Lung (tissue), 16 donors: ENCODE measurements around the gene PRKRA. TPM values are rescaled to one million over a fixed set of nuclear protein-coding genes. Genes with fewer than 3 reads are reported as not detected.

ENCODE experiments used
- ATAC-seq: fragments of 200-7000 bp; cut with Tn5 transposase; one replicate; pipeline ENCODE4 v1.9.1; 2020; ENCODE audit warnings: moderate number of reproducible peaks; ENCODE audit not compliant: insufficient read depth, low FRiP score
- DNase-seq, 3 donors: peaks; one replicate each; pipeline ENCODE4 v3.0.0-alpha.2; 2013 to 2017
- H3K27ac ChIP-seq, 2 donors: one replicate each; pipeline ENCODE4 v1.5.1; 2013; ENCODE audit warnings: mild to moderate bottlenecking in 2 of 2, moderate library complexity in 2 of 2, control low read depth in 1 of 2, inconsistent platforms in 1 of 2, low read depth in 1 of 2, low read length in 1 of 2
- H3K27me3 ChIP-seq, 3 donors: one replicate each; pipeline ENCODE4 v1.5.1; 2013; ENCODE audit warnings: low read length in 2 of 3; ENCODE audit not compliant: control insufficient read depth in 3 of 3, insufficient read depth in 3 of 3
- H3K36me3 ChIP-seq, 4 donors: one replicate each; pipeline ENCODE4 v1.5.1; 2013; ENCODE audit warnings: low read length in 4 of 4, mild to moderate bottlenecking in 1 of 4, moderate library complexity in 1 of 4; ENCODE audit not compliant: control insufficient read depth in 4 of 4, insufficient read depth in 4 of 4
- H3K4me1 ChIP-seq, 5 donors: one replicate each; pipeline ENCODE4 v1.5.1; 2013; ENCODE audit warnings: low read length in 5 of 5, mild to moderate bottlenecking in 2 of 5, moderate library complexity in 1 of 5; ENCODE audit not compliant: control insufficient read depth in 5 of 5, insufficient read depth in 5 of 5
- H3K4me3 ChIP-seq: one replicate; pipeline ENCODE4 v1.5.1; 2013; ENCODE audit warnings: mild to moderate bottlenecking, control low read depth, moderate library complexity
- H3K9ac ChIP-seq, 2 donors: one replicate each; pipeline ENCODE4 v1.5.1; 2013; ENCODE audit warnings: low read length in 2 of 2, control low read depth in 1 of 2; ENCODE audit not compliant: insufficient read depth in 1 of 2
- H3K9me3 ChIP-seq, 4 donors: one replicate each; pipeline ENCODE4 v1.5.1; 2013; ENCODE audit warnings: low read length in 3 of 4, mild to moderate bottlenecking in 1 of 4, moderate library complexity in 1 of 4; ENCODE audit not compliant: control insufficient read depth in 4 of 4, insufficient read depth in 3 of 4
- WGBS, 2 donors: extraction: QIAGEN DNeasy Blood & Tissue Kit; methylation state at CpG; one replicate each; pipeline ENCODE4 v1.1.7; 2013; 5-methylcytosine and 5-hydroxymethylcytosine counted together
- long read RNA-seq, 5 donors: transcript quantifications; one replicate each; lab custom pipeline, GENCODE V29; 2026
- polyA plus RNA-seq, 2 donors: library from polyadenylated mRNA; stranded (reverse); fragments of 200-250 nt; gene quantifications; one replicate each; pipeline ENCODE4 v1.2.1, GENCODE V29; 2013
- total RNA-seq, 2 donors: library from RNA; depleted of rRNA in 1 of 2; stranded (reverse); fragments of >200 nt in 1 of 2; gene quantifications; one replicate each; pipeline ENCODE4 v1.2.1, GENCODE V29; 2014 to 2021
- TF ChIP-seq, protein P1 (sequence below): IDR thresholded peaks from 2 replicates; pipeline ENCODE4 v1.5.1; 2012; ENCODE audit warnings: mild to moderate bottlenecking; ENCODE audit errors: control extremely low read depth, extremely low read depth
- donor health status: control.
- donor health status: control.
- donor health status: Bipolar disorder and iron deficiency.
- donor health status: healthy.
- donor health status: DM: yes; HTN: yes; CAD: no.

PRKRA gene
- 10 to 100 TPM; 41.0 to 68.5 TPM for total RNA-seq
- 10 to 100 TPM; 26.8 to 46.3 TPM for polyA plus RNA-seq
- long read RNA-seq, donor 1, transcript PRKRA-201 (8 exons, 1,826 nt): major isoform, 30 of 68 reads
- long read RNA-seq, donor 1, partial matches to known transcripts: 31 of 68 reads
- long read RNA-seq, donor 1, other reads (novel, unspliced or antisense): 0 of 68 reads
- long read RNA-seq, donor 2, transcript PRKRA-201 (8 exons, 1,826 nt): major isoform, 6 of 11 reads
- long read RNA-seq, donor 2, partial matches to known transcripts: 0 of 11 reads
- long read RNA-seq, donor 2, other reads (novel, unspliced or antisense): 0 of 11 reads
- long read RNA-seq, donor 3, transcript PRKRA-201 (8 exons, 1,826 nt): major isoform, 10 of 14 reads
- long read RNA-seq, donor 3, partial matches to known transcripts: 0 of 14 reads
- long read RNA-seq, donor 3, other reads (novel, unspliced or antisense): 0 of 14 reads
- long read RNA-seq, donor 4, transcript PRKRA-201 (8 exons, 1,826 nt): major isoform, 8 of 20 reads
- long read RNA-seq, donor 4, partial matches to known transcripts: 7 of 20 reads
- long read RNA-seq, donor 4, other reads (novel, unspliced or antisense): 0 of 20 reads
- long read RNA-seq, donor 5, transcript PRKRA-201 (8 exons, 1,826 nt): major isoform, 21 of 187 reads
- long read RNA-seq, donor 5, partial matches to known transcripts: 158 of 187 reads
- long read RNA-seq, donor 5, other reads (novel, unspliced or antisense): 0 of 187 reads

DNA sequence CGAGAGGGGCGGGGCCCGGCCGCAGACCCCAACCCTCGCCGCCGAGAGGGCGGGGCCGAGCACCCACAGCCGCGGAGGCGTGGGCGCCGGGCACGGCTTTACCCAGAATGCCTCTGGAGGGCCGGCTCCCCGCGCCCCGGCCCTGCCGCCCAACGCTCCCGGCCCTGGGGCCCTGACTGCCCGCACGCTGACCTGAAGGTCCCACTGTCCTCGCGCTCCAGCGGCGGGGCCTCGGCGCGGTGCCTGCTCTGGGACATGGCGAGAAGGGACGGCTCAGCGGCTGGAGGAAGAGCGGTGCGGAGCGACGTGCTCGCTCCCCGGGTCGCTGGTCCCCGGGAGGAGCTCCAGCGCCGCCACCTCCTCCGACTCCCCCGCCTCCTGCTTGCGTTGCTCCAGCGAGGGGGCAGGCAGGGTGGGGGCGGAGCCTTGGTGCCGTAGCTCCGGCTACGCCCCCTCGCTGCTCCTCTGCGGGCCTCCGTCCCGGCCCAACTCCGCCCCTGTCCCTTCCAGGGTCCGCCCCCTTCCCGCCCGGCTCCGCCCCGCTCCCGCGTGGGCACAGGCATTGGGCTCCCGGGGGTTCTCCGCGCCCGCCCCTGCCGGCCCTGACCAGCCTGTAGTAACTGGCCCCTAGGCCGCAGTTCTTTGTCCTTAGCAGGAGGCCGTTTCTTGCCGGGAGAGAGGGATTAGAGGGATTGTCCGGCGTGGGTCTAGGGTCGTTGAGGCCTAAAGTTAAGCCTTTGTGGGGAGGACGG is at the start of gene PRKRA, which contains the start of gene PJVK:
TSS of gene PRKRA (minus strand) at position 402 of the 752 bp plus-strand sequence. CDS start at position 257, 145 bp downstream.
TSS of gene PJVK (plus strand) at position 605 of the 752 bp plus-strand sequence. CDS start 2,032 bp downstream, outside the sequence.
- Histone ChIP-seq H3K9me3 (no peaks in the 10 kb centered on the region), H3K27ac (peak within 1 kb of the TSS; percentile 97 to 98), H3K4me1 (peaks cover 4 to 32% (median 13%) of the 10 kb centered on the region in 5 donors), H3K27me3 (no peaks in the 10 kb centered on the region), H3K9ac (peak within 1 kb of the TSS; percentile 97 to 99), H3K36me3 (peaks cover 0 to 15% (median 7%) of the 10 kb centered on the region in 4 donors), H3K4me3 (peak within 1 kb of the TSS; percentile 72)
- TF ChIP-seq, protein P1, sequence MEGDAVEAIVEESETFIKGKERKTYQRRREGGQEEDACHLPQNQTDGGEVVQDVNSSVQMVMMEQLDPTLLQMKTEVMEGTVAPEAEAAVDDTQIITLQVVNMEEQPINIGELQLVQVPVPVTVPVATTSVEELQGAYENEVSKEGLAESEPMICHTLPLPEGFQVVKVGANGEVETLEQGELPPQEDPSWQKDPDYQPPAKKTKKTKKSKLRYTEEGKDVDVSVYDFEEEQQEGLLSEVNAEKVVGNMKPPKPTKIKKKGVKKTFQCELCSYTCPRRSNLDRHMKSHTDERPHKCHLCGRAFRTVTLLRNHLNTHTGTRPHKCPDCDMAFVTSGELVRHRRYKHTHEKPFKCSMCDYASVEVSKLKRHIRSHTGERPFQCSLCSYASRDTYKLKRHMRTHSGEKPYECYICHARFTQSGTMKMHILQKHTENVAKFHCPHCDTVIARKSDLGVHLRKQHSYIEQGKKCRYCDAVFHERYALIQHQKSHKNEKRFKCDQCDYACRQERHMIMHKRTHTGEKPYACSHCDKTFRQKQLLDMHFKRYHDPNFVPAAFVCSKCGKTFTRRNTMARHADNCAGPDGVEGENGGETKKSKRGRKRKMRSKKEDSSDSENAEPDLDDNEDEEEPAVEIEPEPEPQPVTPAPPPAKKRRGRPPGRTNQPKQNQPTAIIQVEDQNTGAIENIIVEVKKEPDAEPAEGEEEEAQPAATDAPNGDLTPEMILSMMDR: no peak
- ATAC-seq (peak; percentile 97), DNase-seq (peak; percentile 99)
- WGBS, 2 donors: 0 to 1% methylated on average over 61 to 76 of the region's 76 CpGs

DNA sequence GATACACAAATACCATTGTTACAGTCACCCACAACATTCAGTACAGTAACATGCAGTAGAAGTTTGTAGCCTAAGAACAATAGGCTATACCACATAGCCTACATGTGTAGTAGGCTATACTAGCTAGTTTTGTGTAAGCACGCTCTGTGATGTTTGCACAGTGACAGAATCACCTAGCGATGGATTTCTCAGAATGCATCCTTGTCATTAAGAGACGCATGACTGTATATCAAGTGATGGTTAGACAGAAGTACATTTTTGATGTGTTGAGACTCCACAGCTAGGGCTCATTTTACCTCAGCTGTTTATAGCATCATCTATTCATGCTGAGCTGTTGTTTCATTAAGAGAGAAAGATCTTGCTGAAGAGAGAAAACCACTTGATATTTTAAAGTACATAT is 48.7 kb upstream of the PRKRA start:
- Histone ChIP-seq H3K36me3 (peaks cover 11 to 47% (median 38%) of the 10 kb centered on the region in 4 donors), H3K4me1 (peaks cover 0 to 2% (median 0%) of the 10 kb centered on the region in 5 donors)

DNA sequence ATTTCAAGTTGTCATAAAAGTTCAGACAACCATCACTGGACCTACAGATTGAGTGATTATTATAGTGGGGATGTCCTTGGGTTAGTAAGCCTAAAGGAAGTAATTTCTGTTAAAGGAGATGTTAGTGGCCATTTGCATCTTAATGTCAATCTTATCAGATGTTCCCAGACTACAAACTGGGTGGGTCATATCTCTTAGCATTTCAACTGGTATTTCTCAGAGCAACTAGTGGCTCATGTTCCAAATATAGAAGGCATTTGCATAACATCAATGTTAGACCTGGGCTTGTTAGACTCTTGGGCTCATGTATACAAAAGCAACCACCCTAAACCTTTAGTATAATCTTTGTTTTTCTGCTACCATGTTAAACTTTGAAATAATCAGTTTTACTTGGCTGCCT is 47.2 kb upstream of the PRKRA start:
- DNase-seq (no peak), ATAC-seq (no peak)
- no peak overlapping the region for H3K9ac ChIP-seq
- TF ChIP-seq, protein P1: no peak
- peaks cover 19 to 52% (median 46%) of the 10 kb centered on the region in 4 donors for H3K36me3 ChIP-seq
- H3K4me1 ChIP-seq: peaks cover 0 to 2% (median 0%) of the 10 kb centered on the region in 5 donors
- no peak overlapping the region for H3K4me3 ChIP-seq
- H3K27ac ChIP-seq: no peak overlapping the region
- no peaks in the 10 kb centered on the region for H3K9me3 ChIP-seq
- H3K27me3 ChIP-seq: no peaks in the 10 kb centered on the region

More for the DNA sequence above, 48.7 kb upstream of the PRKRA start:
- 97 to 100% methylated on average over 3 of the region's 3 CpGs for WGBS, 2 donors
- TF ChIP-seq, protein P1: no peak
- Histone ChIP-seq H3K27ac (no peak overlapping the region), H3K9me3 (no peaks in the 10 kb centered on the region), H3K4me3 (no peak overlapping the region), H3K9ac (no peak overlapping the region), H3K27me3 (no peaks in the 10 kb centered on the region)
- ATAC-seq: no peak
- no peak for DNase-seq
